Measurements from ENCODE around the gene DNMT1.
A peak's percentile ranks its signal among the peaks of the same experiment; 100 is the strongest.

DNMT1 gene

DNA sequence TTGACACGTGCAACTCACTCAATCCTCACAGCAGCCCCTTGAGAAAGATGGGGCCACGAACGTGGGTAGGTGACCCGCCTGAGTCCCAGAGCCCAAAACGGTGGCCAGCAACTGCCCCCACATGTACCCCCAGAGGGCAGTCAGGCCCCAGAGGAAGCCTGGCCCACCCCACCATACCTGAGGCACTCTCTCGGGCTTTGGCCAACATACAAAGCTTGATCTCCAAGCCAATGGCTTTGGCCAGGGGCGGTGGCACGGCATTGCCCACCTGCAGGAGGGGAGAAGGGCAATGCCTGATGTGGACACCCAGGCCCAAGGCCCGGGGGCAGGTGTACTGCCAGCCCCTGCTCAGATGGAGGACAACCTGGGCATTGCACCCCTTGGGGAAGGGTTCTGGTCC, 60.7 kb downstream of the DNMT1 start:
- TF ChIP-seq ZNF274 (IDR thresholded peaks at IDR 0.05; ENCODE audit: low read depth, low read length), result no peak
- H3K4me3 ChIP-seq (ENCODE audit: low read length), result no peak overlapping the region

DNA sequence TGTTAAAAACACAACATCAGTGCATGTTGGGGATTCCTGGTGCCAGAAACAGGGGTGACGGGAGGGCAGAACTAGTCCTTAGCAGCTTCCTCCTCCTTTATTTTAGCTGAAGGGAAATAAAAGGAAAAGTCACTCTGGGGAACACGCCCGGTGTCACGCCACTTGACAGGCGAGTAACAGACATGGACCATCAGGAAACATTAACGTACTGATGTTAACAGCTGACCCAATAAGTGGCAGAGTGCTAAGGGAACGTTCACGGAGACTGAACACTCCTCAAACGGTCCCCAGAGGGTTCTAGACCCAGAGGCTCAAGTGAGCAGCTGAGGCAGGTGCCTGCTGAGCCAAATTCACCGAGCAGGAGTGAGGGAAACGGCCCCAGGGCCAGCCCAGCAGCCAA, 61.2 kb downstream of the DNMT1 start:
- no peak for TF ChIP-seq ZNF274 (IDR thresholded peaks at IDR 0.05; ENCODE audit: low read depth, low read length)

GRCh38 chr19:10132905-10133304, 61.8 kb downstream of the DNMT1 start:
- no peak for TF ChIP-seq ZNF274 (IDR thresholded peaks at IDR 0.05; ENCODE audit: low read depth, low read length)

More for the DNA sequence above, 61.2 kb downstream of the DNMT1 start:
- no peak overlapping the region for H3K4me3 ChIP-seq (ENCODE audit: low read length)

DNA sequence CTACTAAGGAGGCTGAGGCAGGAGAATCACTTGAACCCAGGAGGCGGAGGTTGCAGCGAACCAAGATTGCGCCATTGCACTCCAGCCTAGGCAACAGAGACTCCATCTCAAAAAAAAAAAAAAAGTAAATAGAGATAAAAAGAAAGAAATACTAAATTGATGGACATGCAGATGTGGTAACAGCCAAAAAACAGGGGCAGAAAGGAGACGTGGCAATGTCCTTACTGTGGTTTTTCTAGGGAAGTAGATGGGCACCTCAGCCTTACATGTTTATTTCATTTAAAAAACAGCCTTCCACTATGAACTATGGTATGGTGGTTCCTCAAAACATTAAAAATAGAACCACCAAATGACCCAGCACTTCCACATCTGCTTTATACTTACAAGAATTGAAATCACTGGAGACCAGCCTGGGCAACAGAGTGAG, 68.5 kb downstream of the DNMT1 start:
- no peak overlapping the region for H3K4me3 ChIP-seq (ENCODE audit: low read length)
- TF ChIP-seq ZNF274 (IDR thresholded peaks at IDR 0.05; ENCODE audit: low read depth, low read length), result no peak

More at GRCh38 chr19:10132905-10133304, 61.8 kb downstream of the DNMT1 start:
- no peak overlapping the region for H3K4me3 ChIP-seq (ENCODE audit: low read length)

GRCh38 chr19:10124429-10124828, 70.3 kb downstream of the DNMT1 start:
- no peak for TF ChIP-seq ZNF274 (IDR thresholded peaks at IDR 0.05; ENCODE audit: low read depth, low read length)
- no peak overlapping the region for H3K4me3 ChIP-seq (ENCODE audit: low read length)

GRCh38 chr19:10122045-10122444, 72.7 kb downstream of the DNMT1 start:
- H3K4me3 ChIP-seq (ENCODE audit: low read length), result no peak overlapping the region
- TF ChIP-seq ZNF274 (IDR thresholded peaks at IDR 0.05; ENCODE audit: low read depth, low read length), result no peak

- H3K4me3 ChIP-seq (ENCODE audit: low read length), result no peak overlapping the region
Observed at GRCh38 chr19:10120538-10121189, 74.1 kb downstream of the DNMT1 start.

GRCh38 chr19:10118960-10119359, 75.8 kb downstream of the DNMT1 start:
- no peak for TF ChIP-seq ZNF274 (IDR thresholded peaks at IDR 0.05; ENCODE audit: low read depth, low read length)
- H3K4me3 ChIP-seq (ENCODE audit: low read length), result peak overlapping the region; percentile 93

More at GRCh38 chr19:10120538-10121189, 74.1 kb downstream of the DNMT1 start:
- no peak for TF ChIP-seq ZNF274 (IDR thresholded peaks at IDR 0.05; ENCODE audit: low read depth, low read length)

DNA sequence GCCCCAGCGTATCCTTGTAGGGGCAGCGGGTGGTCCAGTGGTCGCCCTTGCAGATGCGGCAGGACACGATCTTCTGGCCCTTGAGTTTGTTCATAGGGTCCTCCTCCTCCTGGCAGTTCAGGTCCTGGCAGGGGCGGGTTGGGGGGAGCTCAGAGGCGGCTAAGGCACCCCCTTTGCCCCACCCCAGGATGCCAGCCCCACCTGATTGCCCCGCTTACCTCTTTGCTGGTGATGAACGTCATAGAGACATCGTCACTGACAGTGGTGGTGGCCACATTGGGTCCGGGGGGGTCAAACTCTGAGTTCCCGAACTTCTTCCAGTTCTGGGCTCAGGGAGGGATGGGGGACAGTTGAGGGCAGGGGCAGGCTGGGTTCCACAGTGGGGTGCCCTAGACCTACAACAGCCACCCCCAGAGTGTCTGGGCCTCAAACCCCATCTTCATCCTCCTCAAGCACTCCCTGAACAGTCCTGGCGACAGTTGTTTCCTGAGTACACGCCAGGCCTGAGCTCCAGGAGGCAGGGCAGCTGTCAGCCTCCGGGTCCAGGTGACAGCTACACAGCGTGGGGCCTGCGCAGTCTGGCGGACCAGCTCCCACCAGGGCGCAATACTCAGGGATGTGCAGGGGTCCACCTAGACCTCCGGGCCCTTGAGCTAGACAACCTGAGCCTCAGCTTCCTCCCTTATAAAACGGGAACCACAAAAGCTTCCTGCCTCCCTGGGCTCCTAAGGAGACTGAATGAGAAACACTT, 77.7 kb downstream of the DNMT1 start:
- TF ChIP-seq ZNF274 (IDR thresholded peaks at IDR 0.05; ENCODE audit: low read depth, low read length), result no peak
- H3K4me3 ChIP-seq (ENCODE audit: low read length), result no peak overlapping the region

GRCh38 chr19:10116085-10116865, 78.5 kb downstream of the DNMT1 start:
- H3K4me3 ChIP-seq (ENCODE audit: low read length), result no peak overlapping the region
- TF ChIP-seq ZNF274 (IDR thresholded peaks at IDR 0.05; ENCODE audit: low read depth, low read length), result no peak

DNA sequence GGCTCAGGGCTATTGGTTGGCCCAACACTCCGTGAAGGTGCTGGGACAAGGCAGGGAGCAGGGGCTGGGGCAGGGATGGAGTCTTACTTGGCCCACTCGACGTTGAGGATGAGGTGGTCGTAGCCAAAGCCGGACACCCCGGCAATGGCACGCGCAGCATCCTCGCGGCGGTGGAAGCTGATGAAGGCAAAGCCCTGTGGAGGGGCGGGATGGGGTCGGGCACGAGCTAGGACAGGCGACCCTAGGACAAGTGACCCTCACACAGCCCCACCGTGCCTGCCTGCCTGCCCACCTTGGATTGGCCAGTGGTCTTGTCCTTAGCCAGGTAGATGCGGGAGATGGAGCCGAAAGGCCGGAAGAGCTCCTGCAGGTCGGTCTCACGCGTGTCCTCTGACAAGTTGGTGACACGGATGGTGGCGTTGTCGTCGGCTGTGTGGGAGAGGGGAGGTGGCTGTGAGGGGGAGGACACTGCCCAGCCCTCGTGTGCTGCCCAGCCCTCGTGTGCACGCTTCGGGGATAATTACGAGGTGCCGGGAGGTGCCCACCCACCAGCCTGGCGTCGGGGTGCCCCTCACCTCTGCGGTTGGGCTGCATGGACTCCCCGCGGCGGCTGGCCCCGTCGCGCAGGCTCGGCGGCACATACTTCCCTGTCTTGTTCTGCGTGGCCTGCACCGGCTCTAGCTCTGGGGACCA, 79.2 kb downstream of the DNMT1 start:
- no peak overlapping the region for H3K4me3 ChIP-seq (ENCODE audit: low read length)
- TF ChIP-seq ZNF274 (IDR thresholded peaks at IDR 0.05; ENCODE audit: low read depth, low read length), result no peak

GRCh38 chr19:10114651-10115391, 79.9 kb downstream of the DNMT1 start:
- no peak overlapping the region for H3K4me3 ChIP-seq (ENCODE audit: low read length)
- TF ChIP-seq ZNF274 (IDR thresholded peaks at IDR 0.05; ENCODE audit: low read depth, low read length), result no peak

DNA sequence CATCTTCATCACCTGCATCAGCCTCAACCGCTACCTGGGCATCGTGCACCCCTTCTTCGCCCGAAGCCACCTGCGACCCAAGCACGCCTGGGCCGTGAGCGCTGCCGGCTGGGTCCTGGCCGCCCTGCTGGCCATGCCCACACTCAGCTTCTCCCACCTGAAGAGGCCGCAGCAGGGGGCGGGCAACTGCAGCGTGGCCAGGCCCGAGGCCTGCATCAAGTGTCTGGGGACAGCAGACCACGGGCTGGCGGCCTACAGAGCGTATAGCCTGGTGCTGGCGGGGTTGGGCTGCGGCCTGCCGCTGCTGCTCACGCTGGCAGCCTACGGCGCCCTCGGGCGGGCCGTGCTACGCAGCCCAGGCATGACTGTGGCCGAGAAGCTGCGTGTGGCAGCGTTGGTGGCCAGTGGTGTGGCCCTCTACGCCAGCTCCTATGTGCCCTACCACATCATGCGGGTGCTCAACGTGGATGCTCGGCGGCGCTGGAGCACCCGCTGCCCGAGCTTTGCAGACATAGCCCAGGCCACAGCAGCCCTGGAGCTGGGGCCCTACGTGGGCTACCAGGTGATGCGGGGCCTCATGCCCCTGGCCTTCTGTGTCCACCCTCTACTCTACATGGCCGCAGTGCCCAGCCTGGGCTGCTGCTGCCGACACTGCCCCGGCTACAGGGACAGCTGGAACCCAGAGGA, 80.6 kb downstream of the DNMT1 start:
- H3K4me3 ChIP-seq (ENCODE audit: low read length), result no peak overlapping the region
- TF ChIP-seq ZNF274 (IDR thresholded peaks at IDR 0.05; ENCODE audit: low read depth, low read length), result no peak
